SU-DHL-6 (cell line): ENCODE data around the gene MAML2.

Experiments used
- H2AFZ ChIP-seq: fragments of 200-600 bp; sonication (generic); 2 replicates; pipeline ENCODE4 v1.6.1; 2014; ENCODE audit warnings: low read depth, mild to moderate bottlenecking, moderate library complexity, mixed read lengths, antibody characterized with exemption, low read length; ENCODE audit not compliant: severe bottlenecking
- H3F3A ChIP-seq: fragments of 200-600 bp; shearing (Covaris generic); 2 replicates; pipeline ENCODE4 v1.6.0; 2016; ENCODE audit warnings: antibody characterized with exemption, mild to moderate bottlenecking; ENCODE audit not compliant: insufficient read depth
- H3K27ac ChIP-seq: fragments of 200-600 bp; sonication (generic); 2 replicates; pipeline ENCODE4 v1.5.1; 2016; ENCODE audit warnings: low read depth, mild to moderate bottlenecking, low read length, moderate library complexity, mixed read lengths
- H3K27me3 ChIP-seq: fragments of 200-600 bp; sonication (generic), shearing (Covaris generic); 2 replicates; pipeline ENCODE4 v1.6.0; 2014; ENCODE audit warnings: mild to moderate bottlenecking, low read length
- H3K36me3 ChIP-seq: fragments of 200-600 bp; sonication (generic); 2 replicates; pipeline ENCODE4 v1.6.1; 2014; ENCODE audit warnings: mild to moderate bottlenecking, low read length, mixed read lengths
- H3K4me2 ChIP-seq: fragments of 300-600, 200-600 bp; shearing (Covaris generic), sonication (generic); 2 replicates; pipeline ENCODE4 v1.6.0; 2014; ENCODE audit warnings: low read length, low read depth, mild to moderate bottlenecking; ENCODE audit not compliant: poor library complexity, severe bottlenecking
- H3K4me3 ChIP-seq: fragments of 200-600 bp; sonication (generic); 2 replicates; pipeline ENCODE4 v1.5.1; 2014; ENCODE audit warnings: antibody characterized with exemption, low read length, mild to moderate bottlenecking, mixed read lengths; ENCODE audit not compliant: insufficient read depth, poor library complexity, severe bottlenecking
- H3K79me2 ChIP-seq: fragments of 200-600 bp; sonication (generic); 2 replicates; pipeline ENCODE4 v1.6.1; 2014; ENCODE audit warnings: mild to moderate bottlenecking, low read length, moderate library complexity; ENCODE audit not compliant: insufficient read depth
- H3K9ac ChIP-seq: fragments of 200-600 bp; sonication (generic); 2 replicates; pipeline ENCODE4 v1.7.0; 2014; ENCODE audit warnings: mild to moderate bottlenecking, low read length
- H3K9me2 ChIP-seq: fragments of 200-600 bp; sonication (generic); replicated peaks from 2 replicates; pipeline ENCODE4 v1.6.1; 2014; ENCODE audit warnings: low read length; ENCODE audit not compliant: insufficient read depth
- H3K9me3 ChIP-seq: fragments of 200-600 bp; sonication (generic); 2 replicates; pipeline ENCODE4 v1.6.1; 2014; ENCODE audit warnings: low read length, mixed read lengths; ENCODE audit not compliant: insufficient read depth
- H4K20me1 ChIP-seq: fragments of 200-600 bp; sonication (generic); 2 replicates; pipeline ENCODE4 v1.6.1; 2014; ENCODE audit warnings: low read depth, mild to moderate bottlenecking, antibody characterized with exemption, low read length, moderate library complexity, mixed read lengths
- CTCF ChIP-seq: fragments of 200-600 bp; sonication (generic); IDR thresholded peaks from one replicate; pipeline ENCODE4 v1.5.1; 2017; ENCODE audit warnings: antibody characterized with exemption, mild to moderate bottlenecking, low read length, moderate library complexity; ENCODE audit not compliant: insufficient read depth, poor library complexity, severe bottlenecking
- EZH2phosphoT487 ChIP-seq: fragments of 200-600 bp; sonication (generic), shearing (Covaris generic); conservative IDR thresholded peaks from 2 replicates; pipeline ENCODE4 v1.6.1; 2018; ENCODE audit warnings: mild to moderate bottlenecking, antibody characterized with exemption, low read length, moderate library complexity, mixed read lengths

MAML2 gene

GRCh38 chr11:96157517-96157873 lies 185.5 kb downstream of the MAML2 start:
- Histone ChIP-seq H3K9me2 (no peaks in the 10 kb centered on the region), H3K79me2 (no peaks in the 10 kb centered on the region), H3K4me2 (no peak overlapping the region), H2AFZ (no peak overlapping the region), H3F3A (no peaks in the 10 kb centered on the region), H3K36me3 (no peaks in the 10 kb centered on the region), H3K27me3 (no peaks in the 10 kb centered on the region), H3K4me3 (no peak overlapping the region), H4K20me1 (no peaks in the 10 kb centered on the region), H3K9ac (no peak overlapping the region), H3K9me3 (no peaks in the 10 kb centered on the region), H3K27ac (no peak overlapping the region)
- TF ChIP-seq CTCF, result no peak
- no peak for TF ChIP-seq EZH2phosphoT487

- Histone ChIP-seq H3K9me2 (no peaks in the 10 kb centered on the region), H3F3A (no peaks in the 10 kb centered on the region), H4K20me1 (no peaks in the 10 kb centered on the region), H3K27ac (no peak overlapping the region), H3K9me3 (no peaks in the 10 kb centered on the region), H3K9ac (no peak overlapping the region), H3K36me3 (no peaks in the 10 kb centered on the region), H2AFZ (no peak overlapping the region), H3K27me3 (no peaks in the 10 kb centered on the region), H3K4me3 (no peak overlapping the region), H3K4me2 (no peak overlapping the region), H3K79me2 (no peaks in the 10 kb centered on the region)
- TF ChIP-seq EZH2phosphoT487 (no peak), CTCF (no peak)
These were observed 186.6 kb downstream of the MAML2 start for GRCh38 chr11:96156379-96156722.

GRCh38 chr11:96155627-96156378 lies 187.2 kb downstream of the MAML2 start:
- Histone ChIP-seq H3K79me2 (no peaks in the 10 kb centered on the region), H3F3A (no peaks in the 10 kb centered on the region), H3K9me2 (no peaks in the 10 kb centered on the region), H3K4me2 (no peak overlapping the region), H2AFZ (no peak overlapping the region), H3K9ac (no peak overlapping the region), H4K20me1 (no peaks in the 10 kb centered on the region), H3K27ac (no peak overlapping the region), H3K4me3 (no peak overlapping the region), H3K27me3 (no peaks in the 10 kb centered on the region), H3K36me3 (no peaks in the 10 kb centered on the region), H3K9me3 (no peaks in the 10 kb centered on the region)
- no peak for TF ChIP-seq CTCF
- TF ChIP-seq EZH2phosphoT487, result no peak
